GM12891 (cell line): ENCODE data around the gene TRIM49D1. TPM values are rescaled to one million over a fixed set of nuclear protein-coding genes. Genes with fewer than 3 reads are reported as not detected.
"Not testable (repeated sequence)": the region's sequence is repeated elsewhere in the genome, so short reads cannot be mapped to it uniquely, and the experiment has no call there.

Experiments used
- DNase-seq: peaks from one replicate; pipeline ENCODE4 v3.0.0; 2011; ENCODE audit warnings: low spot score; ENCODE audit not compliant: insufficient read length
- FAIRE-seq: peaks from 2 replicates; lab custom pipeline; 2011; peaks lifted over from hg19 to GRCh38; lab: Jason Lieb, UNC
- PAX5 ChIP-seq: IDR thresholded peaks from 2 replicates; pipeline ENCODE4 v1.6.1; 2011; ENCODE audit warnings: low read length, moderate library complexity, mild to moderate bottlenecking; ENCODE audit not compliant: insufficient read depth, severe bottlenecking
- POLR2A ChIP-seq: IDR thresholded peaks from 2 replicates; pipeline ENCODE4 v1.6.1; 2011; ENCODE audit warnings: low read depth, low read length, control low read depth
- TAF1 ChIP-seq: IDR thresholded peaks from 2 replicates; pipeline ENCODE4 v1.6.1; 2011; ENCODE audit warnings: low read depth, low read length, control low read depth
- polyA plus RNA-seq: library from polyadenylated mRNA; unstranded; fragments of >200 nt; gene quantifications from one replicate; pipeline ENCODE4 v1.2.1, GENCODE V29; 2012; ENCODE audit warnings: low read depth, missing spikeins, inconsistent platforms; ENCODE audit not compliant: missing spikeins

TRIM49D1 gene
- not detected for polyA plus RNA-seq

GRCh38 chr11:89922195-89922660 is at the start of gene TRIM49D1:
Gene TRIM49D1, minus strand, starts transcription at chr11:89922245. Its CDS starts 4,535 bp downstream, at chr11:89917710.
- FAIRE-seq (no peak), DNase-seq (no peak)
- TF ChIP-seq POLR2A (no peak), PAX5 (no peak), TAF1 (no peak)

GRCh38 chr11:89965737-89966136 is 43.7 kb upstream of the TRIM49D1 start, which contains the start of gene TRIM64:
Gene TRIM64, plus strand, starts transcription at chr11:89966037. Its CDS starts 2,467 bp downstream, at chr11:89968504.
- not testable (repeated sequence) for DNase-seq, FAIRE-seq

- FAIRE-seq, DNase-seq: not testable (repeated sequence)
These were observed 38.8 kb upstream of the TRIM49D1 start for GRCh38 chr11:89960833-89961232.

- DNase-seq, FAIRE-seq: not testable (repeated sequence)
These were observed 1.7 kb upstream of the TRIM49D1 start, which contains the start of gene TRIM49D2 for GRCh38 chr11:89923764-89924163. Gene TRIM49D2, plus strand, starts transcription at chr11:89924064. Its CDS starts 2,698 bp downstream, at chr11:89926762.

GRCh38 chr11:89900809-89901208 is 21.2 kb downstream of the TRIM49D1 start:
- FAIRE-seq, DNase-seq: not testable (repeated sequence)

- not testable (repeated sequence) for FAIRE-seq
These were observed 28.8 kb downstream of the TRIM49D1 start for GRCh38 chr11:89893245-89893644.

GRCh38 chr11:89877511-89877910 is 44.5 kb downstream of the TRIM49D1 start:
- not testable (repeated sequence) for DNase-seq, FAIRE-seq

More at GRCh38 chr11:89893245-89893644, 28.8 kb downstream of the TRIM49D1 start:
- DNase-seq = not testable (repeated sequence)

- not testable (repeated sequence) for DNase-seq, FAIRE-seq
These were observed 49.5 kb downstream of the TRIM49D1 start for GRCh38 chr11:89872588-89872987.

GRCh38 chr11:89865223-89865622 is 56.8 kb downstream of the TRIM49D1 start:
- not testable (repeated sequence) for FAIRE-seq, DNase-seq

- not testable (repeated sequence) for DNase-seq, FAIRE-seq
These were observed 57.9 kb downstream of the TRIM49D1 start for GRCh38 chr11:89863906-89864704.
